Body of pancreas (tissue), 4 donors: ENCODE data around the gene EXD3.

Experiments
- POLR2A ChIP-seq, 3 donors: fragments of 450-650 bp; IDR thresholded peaks; one replicate each; pipeline ENCODE4 v1.6.1; 2016; ENCODE audit warnings: antibody characterized with exemption in 3 of 3, mild to moderate bottlenecking in 2 of 3
- TF ChIP-seq, protein P1 (sequence below), 7 experiments: fragments of 450-650 bp in 4 of 7; fragments of 200-600 bp in 3 of 7; sonication (generic) in 3 of 7; IDR thresholded peaks; one replicate each; pipeline ENCODE4 v1.5.1; 2016 to 2019; ENCODE audit warnings: antibody characterized with exemption in 7 of 7

DNA sequence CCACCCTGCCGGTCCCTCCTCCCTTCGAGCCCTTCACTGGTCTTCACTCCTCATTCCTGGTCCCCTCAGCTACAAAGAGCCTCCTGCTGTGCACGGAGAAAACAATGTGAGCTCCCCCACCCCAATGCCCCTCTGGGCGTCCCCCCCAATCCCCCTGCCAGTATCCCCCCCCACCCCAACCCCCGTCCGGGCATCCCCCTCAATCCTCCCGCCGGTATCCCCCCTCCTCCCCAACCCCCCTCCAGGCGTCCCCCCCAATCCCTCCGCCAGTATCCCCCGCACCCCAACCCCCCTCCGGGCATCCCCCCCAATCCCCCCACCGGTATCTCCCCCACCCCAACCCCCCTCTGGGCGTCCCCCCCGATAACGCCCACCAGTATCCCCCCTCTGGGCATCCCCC, 42.8 kb downstream of the EXD3 start:
- TF ChIP-seq, protein P1, sequence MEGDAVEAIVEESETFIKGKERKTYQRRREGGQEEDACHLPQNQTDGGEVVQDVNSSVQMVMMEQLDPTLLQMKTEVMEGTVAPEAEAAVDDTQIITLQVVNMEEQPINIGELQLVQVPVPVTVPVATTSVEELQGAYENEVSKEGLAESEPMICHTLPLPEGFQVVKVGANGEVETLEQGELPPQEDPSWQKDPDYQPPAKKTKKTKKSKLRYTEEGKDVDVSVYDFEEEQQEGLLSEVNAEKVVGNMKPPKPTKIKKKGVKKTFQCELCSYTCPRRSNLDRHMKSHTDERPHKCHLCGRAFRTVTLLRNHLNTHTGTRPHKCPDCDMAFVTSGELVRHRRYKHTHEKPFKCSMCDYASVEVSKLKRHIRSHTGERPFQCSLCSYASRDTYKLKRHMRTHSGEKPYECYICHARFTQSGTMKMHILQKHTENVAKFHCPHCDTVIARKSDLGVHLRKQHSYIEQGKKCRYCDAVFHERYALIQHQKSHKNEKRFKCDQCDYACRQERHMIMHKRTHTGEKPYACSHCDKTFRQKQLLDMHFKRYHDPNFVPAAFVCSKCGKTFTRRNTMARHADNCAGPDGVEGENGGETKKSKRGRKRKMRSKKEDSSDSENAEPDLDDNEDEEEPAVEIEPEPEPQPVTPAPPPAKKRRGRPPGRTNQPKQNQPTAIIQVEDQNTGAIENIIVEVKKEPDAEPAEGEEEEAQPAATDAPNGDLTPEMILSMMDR (IDR thresholded peaks at IDR 0.05): no peak
- TF ChIP-seq POLR2A (IDR thresholded peaks at IDR 0.05): no peak
